GM12878 (cell line): ENCODE data around the gene CCL4. TPM values are rescaled to one million over a fixed set of nuclear protein-coding genes. Genes with fewer than 3 reads are reported as not detected.

Source experiments
- ATF2 ChIP-seq: IDR thresholded peaks from 2 replicates; pipeline ENCODE4 v1.6.1; 2012; ENCODE audit warnings: low read length, inconsistent platforms
- ATF3 ChIP-seq: IDR thresholded peaks from 2 replicates; pipeline ENCODE4 v1.6.1; 2011; ENCODE audit warnings: low read depth, mild to moderate bottlenecking, low read length, moderate library complexity, borderline replicate concordance; ENCODE audit errors: extremely low read depth
- BMI1 ChIP-seq: fragments of 450-650 bp; IDR thresholded peaks from 2 replicates; pipeline ENCODE4 v1.6.1; 2016; ENCODE audit warnings: mild to moderate bottlenecking, moderate library complexity, borderline replicate concordance
- BRCA1 ChIP-seq: IDR thresholded peaks from 2 replicates; pipeline ENCODE4 v1.6.1; 2011; ENCODE audit warnings: low read depth, low read length, improper control_type of control experiment
- CBX3 ChIP-seq: fragments of 200-600 bp; sonication (generic); IDR thresholded peaks from 2 replicates; pipeline ENCODE4 v1.6.1; 2016; ENCODE audit warnings: low read depth, borderline replicate concordance
- CHD2 ChIP-seq: IDR thresholded peaks from 2 replicates; pipeline ENCODE4 v1.6.1; 2011; ENCODE audit warnings: low read depth, low read length, improper control_type of control experiment, borderline replicate concordance
- CREB1 ChIP-seq: IDR thresholded peaks from 2 replicates; pipeline ENCODE4 v1.6.1; 2012; ENCODE audit warnings: low read depth, mild to moderate bottlenecking, inconsistent platforms
- FOXM1 ChIP-seq: IDR thresholded peaks from 2 replicates; pipeline ENCODE4 v1.6.1; 2012; ENCODE audit warnings: low read depth, mild to moderate bottlenecking, inconsistent platforms, low read length, moderate library complexity
- HDAC6 ChIP-seq: fragments of 200-600 bp; sonication (generic); IDR thresholded peaks from one replicate; pipeline ENCODE4 v1.8.0; 2017; ENCODE audit warnings: antibody characterized with exemption; ENCODE audit not compliant: unreplicated experiment
- HSF1 ChIP-seq: fragments of 150-350 bp; IDR thresholded peaks from 2 replicates; pipeline ENCODE4 v1.6.1; 2014; ENCODE audit warnings: mild to moderate bottlenecking, low read depth, low read length
- KLF5 ChIP-seq: fragments of 450-650 bp; IDR thresholded peaks from 2 replicates; pipeline ENCODE4 v1.6.1; 2014; ENCODE audit warnings: mild to moderate bottlenecking; ENCODE audit not compliant: partially characterized antibody
- LARP7 ChIP-seq: fragments of 450-650 bp; IDR thresholded peaks from 2 replicates; pipeline ENCODE4 v1.6.1; 2017; ENCODE audit warnings: mild to moderate bottlenecking
- MEF2B ChIP-seq: fragments of 450-650 bp; IDR thresholded peaks from 2 replicates; pipeline ENCODE4 v1.6.1; 2018; ENCODE audit warnings: mild to moderate bottlenecking, moderate library complexity; ENCODE audit not compliant: partially characterized antibody, poor library complexity, severe bottlenecking
- MYB ChIP-seq: fragments of 150-350 bp; IDR thresholded peaks from 2 replicates; pipeline ENCODE4 v1.6.1; 2014; ENCODE audit warnings: mild to moderate bottlenecking, low read depth, low read length, borderline replicate concordance
- PAX5 ChIP-seq: IDR thresholded peaks from 2 replicates; pipeline ENCODE4 v1.6.1; 2011; ENCODE audit warnings: low read depth, low read length, borderline replicate concordance
- RAD51 ChIP-seq: fragments of 450-650 bp; IDR thresholded peaks from 2 replicates; pipeline ENCODE4 v1.6.1; 2016; ENCODE audit warnings: moderate library complexity, mild to moderate bottlenecking, inconsistent platforms
- RELB ChIP-seq: fragments of 450-650 bp; IDR thresholded peaks from 2 replicates; pipeline ENCODE4 v1.6.1; 2017; ENCODE audit warnings: low read depth, mild to moderate bottlenecking, moderate library complexity
- TARDBP ChIP-seq: IDR thresholded peaks from 2 replicates; pipeline ENCODE4 v1.6.1; 2016; ENCODE audit warnings: borderline replicate concordance
- TBL1XR1 ChIP-seq: IDR thresholded peaks from 2 replicates; pipeline ENCODE4 v1.6.1; 2012; ENCODE audit warnings: low read depth, low read length, improper control_type of control experiment
- ZBTB11 ChIP-seq: fragments of 450-650 bp; formaldehyde crosslinking; IDR thresholded peaks from 2 replicates; pipeline ENCODE4 v1.5.0; 2022; ENCODE audit warnings: mild to moderate bottlenecking, missing genetic modification characterization
- ZZZ3 ChIP-seq: IDR thresholded peaks from 2 replicates; pipeline ENCODE4 v1.6.1; 2011; ENCODE audit warnings: low read depth; ENCODE audit not compliant: control insufficient read depth, insufficient read length
- polyA plus RNA-seq, 11 experiments: library from polyadenylated mRNA; depleted of rRNA in 4 of 11; unstranded in 6 of 11; stranded (reverse) in 5 of 11; fragments of >200 nt; fragmentation: Nextera tagmentation in 4 of 11; fragmentation: Illumina TruSeq in 1 of 11; extraction: Ambion mirVana in 4 of 11; extraction: Trizol in 1 of 11; gene quantifications; 1 replicate in 1 of 11; 2 replicates in 10 of 11; pipeline versions ENCODE4 v1.2.1 to v1.2.3, GENCODE V29; 2011 to 2016; ENCODE audit warnings: inconsistent platforms in 2 of 11, missing spikeins in 2 of 11, low read depth in 1 of 11
- total RNA-seq, 4 experiments: library from RNA; depleted of rRNA in 3 of 4; stranded (reverse); fragments of >200 nt in 3 of 4; fragmentation: Illumina TruSeq in 1 of 4; extraction: Trizol in 1 of 4; gene quantifications; 2 replicates each; pipeline versions ENCODE4 v1.2.1 to v1.2.3, GENCODE V29; 2013 to 2021

CCL4 gene
- total and polyA plus RNA-seq, 10 of the 15 experiments (the other 5 are each of a cell fraction or from before 2014, with no cell fraction given): 18.7 to 741 (median 79.4) TPM

- TF ChIP-seq ATF3: no peak
- TF ChIP-seq TBL1XR1: 0 out of 2 replicates have a peak, but pooled peaks have one; percentile 62
- TF ChIP-seq BMI1: no peak
- TF ChIP-seq LARP7: no peak
- no peak for TF ChIP-seq BRCA1
- no peak for TF ChIP-seq ZBTB11 (CRISPR knock-in tag)
- TF ChIP-seq HDAC6: no peak
- 0 out of 2 replicates have a peak, but pooled peaks have one; percentile 49 for TF ChIP-seq ATF2
- no peak for TF ChIP-seq KLF5
- TF ChIP-seq RAD51: no peak; the same call in 1 of the 2 replicates
- no peak for TF ChIP-seq CBX3
- no peak for TF ChIP-seq HSF1
- no peak for TF ChIP-seq TARDBP
- TF ChIP-seq PAX5: no peak
- peak; percentile 68; the same call in 1 of the 2 replicates for TF ChIP-seq FOXM1
- no peak for TF ChIP-seq CREB1
- peak; percentile 86; the same call in 1 of the 2 replicates for TF ChIP-seq RELB
- no peak for TF ChIP-seq MYB
- TF ChIP-seq MEF2B: peak; percentile 91
- TF ChIP-seq ZZZ3: no peak
- 0 out of 2 replicates have a peak, but pooled peaks have one; percentile 42 for TF ChIP-seq CHD2
Measured at GRCh38 chr17:36072431-36073121, 31.1 kb upstream of the CCL4 start (continued).
